Measurements from ENCODE around the gene ANKRD34A. TPM values are rescaled to one million over a fixed set of nuclear protein-coding genes. Genes with fewer than 3 reads are reported as not detected.
A peak's percentile ranks its signal among the peaks of the same experiment; 100 is the strongest.

The ANKRD34A gene
- total and polyA plus RNA-seq, 4 donors, result 0.06 to 0.17 (median 0.13) TPM; not detected in 1

DNA sequence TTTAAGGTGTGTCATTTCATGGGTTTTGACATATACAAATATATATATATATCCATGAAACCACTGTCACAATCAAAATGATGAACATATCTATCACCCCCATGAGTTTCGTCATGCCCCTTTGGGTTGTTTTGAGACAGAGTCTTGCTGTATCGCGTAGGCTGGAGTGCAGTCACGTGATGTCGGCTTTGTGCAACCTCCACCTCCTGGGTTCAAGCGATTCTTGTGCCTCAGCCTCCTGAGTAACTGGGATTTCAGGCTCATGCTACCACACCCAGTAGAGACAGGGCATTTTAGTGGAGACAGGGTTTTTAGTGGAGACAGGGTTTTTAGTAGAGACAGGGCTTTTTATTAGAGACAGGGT, 49.2 kb upstream of the ANKRD34A start:
- Histone ChIP-seq H3K36me3 (ENCODE audit: control insufficient read depth in 4 of 4, insufficient read depth in 3 of 4, low read depth in 1 of 4, low read length in 3 of 4) (peaks cover 0 to 18% (median 7%) of the 10 kb centered on the region in 4 donors), H3K9me3 (ENCODE audit: control insufficient read depth in 4 of 4, low read length in 3 of 4) (no peaks in the 10 kb centered on the region), H3K4me3 (ENCODE audit: low read depth in 1 of 3, low read length in 3 of 3) (no peak overlapping the region), H3K27ac (ENCODE audit: low read depth in 1 of 2, low read length in 2 of 2) (no peak overlapping the region), H3K27me3 (ENCODE audit: control insufficient read depth in 4 of 4, insufficient read depth in 4 of 4, low read length in 3 of 4) (no peaks in the 10 kb centered on the region), H3K4me1 (ENCODE audit: control insufficient read depth in 4 of 4, insufficient read depth in 4 of 4, low read length in 3 of 4) (peaks cover 0 to 10% (median 4%) of the 10 kb centered on the region in 4 donors), H3K9ac (ENCODE audit: low read depth in 1 of 2, low read length in 2 of 2) (no peak overlapping the region)
- TF ChIP-seq GABPA (IDR thresholded peaks at IDR 0.05 in 1 of 2, conservative IDR thresholded peaks at IDR 0.05 in 1 of 2) (no peak), ZBTB33 (IDR thresholded peaks at IDR 0.05) (no peak), SP1 (IDR thresholded peaks at IDR 0.05) (no peak), HNF4G (IDR thresholded peaks at IDR 0.05) (no peak), TAF1 (conservative IDR thresholded peaks at IDR 0.05) (no peak), JUND (IDR thresholded peaks at IDR 0.05) (no peak), FOXA2 (IDR thresholded peaks at IDR 0.05) (no peak), RAD21 (IDR thresholded peaks at IDR 0.05) (no peak)
- TF ChIP-seq, protein P1, sequence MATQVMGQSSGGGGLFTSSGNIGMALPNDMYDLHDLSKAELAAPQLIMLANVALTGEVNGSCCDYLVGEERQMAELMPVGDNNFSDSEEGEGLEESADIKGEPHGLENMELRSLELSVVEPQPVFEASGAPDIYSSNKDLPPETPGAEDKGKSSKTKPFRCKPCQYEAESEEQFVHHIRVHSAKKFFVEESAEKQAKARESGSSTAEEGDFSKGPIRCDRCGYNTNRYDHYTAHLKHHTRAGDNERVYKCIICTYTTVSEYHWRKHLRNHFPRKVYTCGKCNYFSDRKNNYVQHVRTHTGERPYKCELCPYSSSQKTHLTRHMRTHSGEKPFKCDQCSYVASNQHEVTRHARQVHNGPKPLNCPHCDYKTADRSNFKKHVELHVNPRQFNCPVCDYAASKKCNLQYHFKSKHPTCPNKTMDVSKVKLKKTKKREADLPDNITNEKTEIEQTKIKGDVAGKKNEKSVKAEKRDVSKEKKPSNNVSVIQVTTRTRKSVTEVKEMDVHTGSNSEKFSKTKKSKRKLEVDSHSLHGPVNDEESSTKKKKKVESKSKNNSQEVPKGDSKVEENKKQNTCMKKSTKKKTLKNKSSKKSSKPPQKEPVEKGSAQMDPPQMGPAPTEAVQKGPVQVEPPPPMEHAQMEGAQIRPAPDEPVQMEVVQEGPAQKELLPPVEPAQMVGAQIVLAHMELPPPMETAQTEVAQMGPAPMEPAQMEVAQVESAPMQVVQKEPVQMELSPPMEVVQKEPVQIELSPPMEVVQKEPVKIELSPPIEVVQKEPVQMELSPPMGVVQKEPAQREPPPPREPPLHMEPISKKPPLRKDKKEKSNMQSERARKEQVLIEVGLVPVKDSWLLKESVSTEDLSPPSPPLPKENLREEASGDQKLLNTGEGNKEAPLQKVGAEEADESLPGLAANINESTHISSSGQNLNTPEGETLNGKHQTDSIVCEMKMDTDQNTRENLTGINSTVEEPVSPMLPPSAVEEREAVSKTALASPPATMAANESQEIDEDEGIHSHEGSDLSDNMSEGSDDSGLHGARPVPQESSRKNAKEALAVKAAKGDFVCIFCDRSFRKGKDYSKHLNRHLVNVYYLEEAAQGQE (IDR thresholded peaks at IDR 0.05), result no peak
- TF ChIP-seq, protein P2, sequence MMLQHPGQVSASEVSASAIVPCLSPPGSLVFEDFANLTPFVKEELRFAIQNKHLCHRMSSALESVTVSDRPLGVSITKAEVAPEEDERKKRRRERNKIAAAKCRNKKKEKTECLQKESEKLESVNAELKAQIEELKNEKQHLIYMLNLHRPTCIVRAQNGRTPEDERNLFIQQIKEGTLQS (IDR thresholded peaks at IDR 0.05), result no peak
- WGBS, result 58% methylated on average over 6 of the region's 6 CpGs
- DNase-seq (ENCODE audit: low spot score), result no peak

DNA sequence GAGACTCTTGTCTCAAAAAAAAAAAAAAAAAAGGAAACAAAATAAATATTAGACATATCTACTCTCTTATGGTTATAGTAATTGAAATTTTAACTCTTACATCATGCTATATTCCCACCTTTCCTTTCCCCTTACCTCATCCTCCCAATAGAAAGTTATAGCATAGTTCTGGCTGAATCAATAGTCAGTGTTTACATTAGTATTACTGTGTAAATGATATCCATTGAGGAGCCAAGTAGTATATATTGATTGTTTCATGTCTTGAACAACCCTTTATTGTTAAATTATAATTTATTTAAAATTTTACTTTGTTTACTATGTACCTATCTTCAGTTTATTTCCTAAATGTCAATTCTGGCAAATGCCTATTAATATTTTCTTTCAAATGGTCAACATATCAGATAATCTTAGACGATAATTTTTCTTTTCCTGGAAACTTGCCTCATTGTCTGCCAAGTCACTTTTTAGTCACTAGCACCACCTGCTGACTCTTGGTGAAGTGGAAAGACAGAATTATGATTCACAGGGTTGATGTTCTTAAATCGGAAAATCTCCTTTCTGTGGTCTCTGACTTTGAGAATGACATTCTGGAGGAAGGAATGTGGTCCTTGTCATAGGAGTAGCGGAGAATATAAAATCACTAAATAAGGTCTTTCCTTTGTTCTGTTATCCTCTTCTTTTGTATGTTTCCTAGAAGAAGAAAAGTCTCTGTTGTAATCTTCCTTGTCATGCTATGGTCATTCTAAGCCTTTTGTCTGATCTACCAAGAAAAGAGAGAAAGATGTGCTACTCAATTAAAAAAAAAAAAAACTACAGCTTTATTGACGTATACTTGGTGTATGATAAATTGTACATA, 48.6 kb upstream of the ANKRD34A start:
- H3K9me3 ChIP-seq (ENCODE audit: control insufficient read depth in 4 of 4, low read length in 3 of 4), result no peaks in the 10 kb centered on the region
- no peak overlapping the region for H3K27ac ChIP-seq (ENCODE audit: low read depth in 1 of 2, low read length in 2 of 2)
- no peak for TF ChIP-seq EGR1 (IDR thresholded peaks at IDR 0.05; ENCODE audit: low read depth in 2 of 2)
- peak; percentile 76 for TF ChIP-seq CTCF (IDR thresholded peaks at IDR 0.05; ENCODE audit: low read depth, low read length, missing input control)
- peak; percentile 95 to 96 for TF ChIP-seq RAD21 (IDR thresholded peaks at IDR 0.05)
- peaks cover 0 to 12% (median 5%) of the 10 kb centered on the region in 4 donors for H3K36me3 ChIP-seq (ENCODE audit: control insufficient read depth in 4 of 4, insufficient read depth in 3 of 4, low read depth in 1 of 4, low read length in 3 of 4)
- H3K4me3 ChIP-seq (ENCODE audit: low read depth in 1 of 3, low read length in 3 of 3), result no peak overlapping the region
- H3K9ac ChIP-seq (ENCODE audit: low read depth in 1 of 2, low read length in 2 of 2), result no peak overlapping the region
- H3K4me1 ChIP-seq (ENCODE audit: control insufficient read depth in 4 of 4, insufficient read depth in 4 of 4, low read length in 3 of 4), result peaks cover 0 to 4% (median 1%) of the 10 kb centered on the region in 4 donors
- H3K27me3 ChIP-seq (ENCODE audit: control insufficient read depth in 4 of 4, insufficient read depth in 4 of 4, low read length in 3 of 4), result no peaks in the 10 kb centered on the region
- 16% methylated on average over 4 of the region's 4 CpGs for WGBS
- DNase-seq (ENCODE audit: low spot score), result no peak

Data from liver (tissue), 9 donors.